Panc1 (cell line): ENCODE measurements around the gene DOK7. TPM values are rescaled to one million over a fixed set of nuclear protein-coding genes. Genes with fewer than 3 reads are reported as not detected.

Source experiments
- ATAC-seq: fragments of 200-7000 bp; cut with Tn5 transposase; 2 replicates; pipeline ENCODE4 v1.9.1; 2020; ENCODE audit warnings: mild to moderate bottlenecking, moderate library complexity
- BruUV-seq: library from RNA; stranded (reverse); fragments of 400-500 nt; replicated peaks from 2 replicates; lab custom pipeline; 2021; lab: Mats Ljungman, UMichigan
- CTCF ChIA-PET: fragments of 300-600 bp; sonication (Branson Sonifier 250); formaldehyde crosslinking; loops from one replicate; lab custom pipeline; 2022; ENCODE audit warnings: antibody characterized with exemption; lab: Charles Lee
- POLR2A ChIA-PET: fragments of 300-600 bp; sonication (Branson Sonifier 250); formaldehyde crosslinking; loops from one replicate; lab custom pipeline; 2022; ENCODE audit warnings: antibody characterized with exemption; lab: Charles Lee
- DNase-seq: peaks from one replicate; pipeline ENCODE4 v3.0.0-alpha.2; 2010; ENCODE audit warnings: low read depth, low spot score
- H3K27ac ChIP-seq: 2 replicates; pipeline ENCODE4 v1.5.1; 2011; ENCODE audit warnings: mild to moderate bottlenecking, low read length, inconsistent platforms
- H3K27me3 ChIP-seq: fragments of 200-500 bp; sonication (Bioruptor generic); 2 replicates; pipeline ENCODE4 v1.6.0; 2014; ENCODE audit warnings: low read length, inconsistent platforms; ENCODE audit not compliant: control insufficient read depth, insufficient read depth
- H3K36me3 ChIP-seq: fragments of 200-500 bp; sonication (Bioruptor generic); 2 replicates; pipeline ENCODE4 v1.5.1; 2014; ENCODE audit warnings: inconsistent platforms, mild to moderate bottlenecking, low read length, moderate library complexity; ENCODE audit not compliant: control insufficient read depth, insufficient read depth
- H3K4me1 ChIP-seq: 2 replicates; pipeline ENCODE4 v1.5.1; 2011; ENCODE audit warnings: inconsistent platforms, mild to moderate bottlenecking, low read length, moderate library complexity; ENCODE audit not compliant: control insufficient read depth, insufficient read depth
- H3K4me3 ChIP-seq, 2 experiments: 2 replicates each; pipeline ENCODE4 v1.5.1; 2011 to 2012; ENCODE audit warnings: low read depth in 2 of 2, low read length in 2 of 2, mild to moderate bottlenecking in 2 of 2, inconsistent platforms in 1 of 2, moderate library complexity in 1 of 2
- H3K9me3 ChIP-seq: fragments of 200-500 bp; sonication (Bioruptor generic); 2 replicates; pipeline ENCODE4 v1.5.1; 2014; ENCODE audit warnings: low read depth, mild to moderate bottlenecking, inconsistent platforms, low read length, moderate library complexity; ENCODE audit not compliant: control insufficient read depth, insufficient read depth
- CTCF ChIP-seq: fragments of 450-650 bp; IDR thresholded peaks from 2 replicates; pipeline ENCODE4 v1.5.1; 2017; ENCODE audit warnings: mild to moderate bottlenecking
- POLR2AphosphoS5 ChIP-seq: IDR thresholded peaks from 2 replicates; pipeline ENCODE4 v1.6.1; 2012; ENCODE audit warnings: mild to moderate bottlenecking, low read depth, low read length, moderate library complexity
- REST ChIP-seq, 2 experiments: IDR thresholded peaks; 2 replicates each; pipeline ENCODE4 v1.6.1; 2011 to 2012; ENCODE audit warnings: low read depth in 2 of 2, control low read depth in 1 of 2, low read length in 1 of 2, mild to moderate bottlenecking in 1 of 2, moderate library complexity in 1 of 2; ENCODE audit not compliant: insufficient read depth in 1 of 2
- SIN3A ChIP-seq: IDR thresholded peaks from 2 replicates; pipeline ENCODE4 v1.6.1; 2012; ENCODE audit warnings: low read depth, mild to moderate bottlenecking, low read length, moderate library complexity, borderline replicate concordance; ENCODE audit not compliant: insufficient read depth
- TCF7L2 ChIP-seq: IDR thresholded peaks from 2 replicates; pipeline ENCODE4 v1.6.1; 2011; ENCODE audit warnings: mild to moderate bottlenecking, low read depth, low read length, inconsistent platforms
- in situ Hi-C: cut with HindIII; loops from 2 replicates; pipeline ENCODE4 v1.10.0; 2016; ENCODE audit warnings: low sequenced_read_pairs, low pct_unique_long_range_greater_than_20kb
- intact Hi-C: fragments of 100-400 bp; cut with micrococcal nuclease; formaldehyde crosslinking; loops from one replicate; pipeline ENCODE4 v1.10.0; 2022; ENCODE audit not compliant: unreplicated experiment
- total RNA-seq: library from RNA; stranded (reverse); gene quantifications from one replicate; pipeline ENCODE4 v1.2.1, GENCODE V29; 2021; ENCODE audit not compliant: unreplicated experiment

DOK7 gene
- total RNA-seq, 1 experiment from 2014 or later = 2.4 TPM

GRCh38 chr4:3485886-3486540 is 22.9 kb downstream of the DOK7 start:
- H3K4me3 ChIP-seq = no peak overlapping the region

More at GRCh38 chr4:3485886-3486540, 22.9 kb downstream of the DOK7 start:
- intact Hi-C loops = no loop called here
- Histone ChIP-seq H3K27ac (no peak overlapping the region), H3K27me3 (no peaks in the 10 kb centered on the region), H3K36me3 (no peaks in the 10 kb centered on the region), H3K9me3 (no peaks in the 10 kb centered on the region), H3K4me1 (peaks cover 14% of the 10 kb centered on the region)
- no peak for DNase-seq
- POLR2A ChIA-PET = no interaction called here
- CTCF ChIA-PET = no interaction called here
- no TSS peak for BruUV-seq
- in situ Hi-C loops = no loop called here
- TF ChIP-seq REST (IDR thresholded peaks at IDR 0.05; ENCODE audit: insufficient read depth in 1 of 2, low read depth in 2 of 2, low read length in 1 of 2) (no peak), CTCF (no peak), TCF7L2 (no peak), POLR2AphosphoS5 (no peak), SIN3A (no peak)
- no peak for ATAC-seq
